ENCODE data around the gene ATPAF1. TPM values are rescaled to one million over a fixed set of nuclear protein-coding genes. Genes with fewer than 3 reads are reported as not detected.
A peak's percentile ranks its signal among the peaks of the same experiment; 100 is the strongest.

Gene ATPAF1
- total RNA-seq, 1 donor: 53.6 TPM

DNA sequence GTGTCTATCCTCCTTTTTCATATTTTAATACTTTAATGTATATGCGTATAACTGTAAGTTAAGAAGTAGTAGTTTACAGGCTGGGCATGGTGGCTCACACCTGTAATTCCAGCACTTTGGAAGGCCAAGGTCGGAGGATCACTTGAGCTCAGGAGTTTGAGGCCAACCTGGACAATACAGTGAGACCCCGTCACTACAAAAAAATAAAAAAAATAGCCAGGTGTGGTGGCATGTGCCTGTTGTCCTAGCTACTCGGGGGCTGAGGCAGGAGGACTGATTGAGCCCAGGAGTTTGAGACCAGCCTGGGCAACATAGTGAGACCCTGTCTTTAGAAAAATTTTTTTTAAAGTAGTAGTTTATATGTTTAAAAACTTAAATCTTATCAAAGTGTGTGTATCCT is 22.3 kb downstream of the ATPAF1 start:
- Histone ChIP-seq H3K4me3 (ENCODE audit: insufficient read depth, low read length) (no peak overlapping the region), H3K36me3 (ENCODE audit: insufficient read depth, low read length) (peaks cover 26% of the 10 kb centered on the region), H3K79me2 (ENCODE audit: insufficient read depth, low read length) (no peaks in the 10 kb centered on the region), H3K4me1 (ENCODE audit: insufficient read depth, low read length) (peaks cover 19% of the 10 kb centered on the region), H3K4me2 (ENCODE audit: insufficient read depth, low read length) (no peak overlapping the region), H3K27ac (ENCODE audit: low read depth, low read length) (no peak overlapping the region), H4K20me1 (ENCODE audit: insufficient read depth, low read length) (no peaks in the 10 kb centered on the region), H3K9me3 (ENCODE audit: low read depth, low read length) (no peaks in the 10 kb centered on the region), H2AFZ (ENCODE audit: low read length) (no peak overlapping the region), H3K27me3 (ENCODE audit: insufficient read depth, low read length) (no peaks in the 10 kb centered on the region)
- no peak for DNase-seq (ENCODE audit: insufficient read length, low spot score, missing footprints)
- TF ChIP-seq, protein P1, sequence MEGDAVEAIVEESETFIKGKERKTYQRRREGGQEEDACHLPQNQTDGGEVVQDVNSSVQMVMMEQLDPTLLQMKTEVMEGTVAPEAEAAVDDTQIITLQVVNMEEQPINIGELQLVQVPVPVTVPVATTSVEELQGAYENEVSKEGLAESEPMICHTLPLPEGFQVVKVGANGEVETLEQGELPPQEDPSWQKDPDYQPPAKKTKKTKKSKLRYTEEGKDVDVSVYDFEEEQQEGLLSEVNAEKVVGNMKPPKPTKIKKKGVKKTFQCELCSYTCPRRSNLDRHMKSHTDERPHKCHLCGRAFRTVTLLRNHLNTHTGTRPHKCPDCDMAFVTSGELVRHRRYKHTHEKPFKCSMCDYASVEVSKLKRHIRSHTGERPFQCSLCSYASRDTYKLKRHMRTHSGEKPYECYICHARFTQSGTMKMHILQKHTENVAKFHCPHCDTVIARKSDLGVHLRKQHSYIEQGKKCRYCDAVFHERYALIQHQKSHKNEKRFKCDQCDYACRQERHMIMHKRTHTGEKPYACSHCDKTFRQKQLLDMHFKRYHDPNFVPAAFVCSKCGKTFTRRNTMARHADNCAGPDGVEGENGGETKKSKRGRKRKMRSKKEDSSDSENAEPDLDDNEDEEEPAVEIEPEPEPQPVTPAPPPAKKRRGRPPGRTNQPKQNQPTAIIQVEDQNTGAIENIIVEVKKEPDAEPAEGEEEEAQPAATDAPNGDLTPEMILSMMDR (IDR thresholded peaks at IDR 0.05; ENCODE audit: extremely low read depth, low read depth, low read length): no peak

DNA sequence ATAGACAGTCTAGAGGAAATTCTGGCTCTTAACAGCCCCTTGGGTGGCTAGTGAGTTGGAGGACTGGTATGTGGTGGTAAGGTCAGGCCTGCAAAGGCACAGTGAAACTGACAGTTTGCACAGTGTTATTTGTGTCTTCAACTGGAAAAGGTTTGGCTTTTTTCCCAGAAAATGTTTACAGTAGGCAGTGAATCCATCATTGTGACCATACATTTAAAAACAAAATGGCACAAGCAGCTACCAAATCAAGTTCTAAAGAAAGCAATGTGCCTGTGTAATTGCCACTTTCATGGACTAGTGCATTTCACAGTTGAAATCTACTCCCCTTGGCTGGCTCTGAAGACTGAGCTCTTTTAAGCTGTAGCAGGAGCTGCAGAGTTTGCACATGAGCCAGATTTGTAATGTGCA is 24.8 kb downstream of the ATPAF1 start:
- no peak for DNase-seq (ENCODE audit: insufficient read length, low spot score, missing footprints)
- peaks cover 19% of the 10 kb centered on the region for H3K4me1 ChIP-seq (ENCODE audit: insufficient read depth, low read length)
- H3K4me3 ChIP-seq (ENCODE audit: insufficient read depth, low read length): no peak overlapping the region
- peaks cover 5% of the 10 kb centered on the region for H3K36me3 ChIP-seq (ENCODE audit: insufficient read depth, low read length)
- no peaks in the 10 kb centered on the region for H3K9me3 ChIP-seq (ENCODE audit: low read depth, low read length)
- no peaks in the 10 kb centered on the region for H3K79me2 ChIP-seq (ENCODE audit: insufficient read depth, low read length)
- peak overlapping the region; percentile 3 for H3K27ac ChIP-seq (ENCODE audit: low read depth, low read length)
- peak overlapping the region; percentile 45 for H3K4me2 ChIP-seq (ENCODE audit: insufficient read depth, low read length)
- no peak overlapping the region for H2AFZ ChIP-seq (ENCODE audit: low read length)
- no peaks in the 10 kb centered on the region for H3K27me3 ChIP-seq (ENCODE audit: insufficient read depth, low read length)
- no peaks in the 10 kb centered on the region for H4K20me1 ChIP-seq (ENCODE audit: insufficient read depth, low read length)
- TF ChIP-seq, protein P1 (IDR thresholded peaks at IDR 0.05; ENCODE audit: extremely low read depth, low read depth, low read length): no peak

DNA sequence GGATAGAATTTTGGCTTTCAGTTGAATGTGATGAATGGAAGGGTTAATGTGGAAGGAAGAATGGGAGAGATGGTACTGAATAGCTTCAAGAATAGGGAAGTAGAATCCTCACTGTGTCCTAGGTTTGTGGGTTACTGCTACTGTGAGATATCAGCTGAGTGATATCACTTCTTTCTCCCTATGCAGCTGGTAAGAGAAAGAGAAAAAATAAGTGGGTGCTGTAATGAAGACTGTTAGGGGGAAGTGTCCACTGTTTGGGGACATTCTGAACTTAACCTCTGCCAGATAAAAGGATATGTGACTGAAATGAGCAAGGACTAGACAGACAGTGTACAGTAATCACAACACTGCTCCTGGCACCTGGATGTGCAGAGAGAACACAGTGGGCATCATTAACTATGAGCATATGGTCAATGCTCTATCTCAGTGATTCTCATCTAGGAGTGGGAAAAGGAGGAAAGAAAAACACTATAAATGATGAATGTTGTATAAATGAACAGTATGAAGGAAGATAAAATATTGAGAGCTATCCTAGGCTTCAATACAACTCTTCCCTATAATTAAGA is 26.0 kb downstream of the ATPAF1 start:
- H3K79me2 ChIP-seq (ENCODE audit: insufficient read depth, low read length): no peaks in the 10 kb centered on the region
- TF ChIP-seq, protein P1 (IDR thresholded peaks at IDR 0.05; ENCODE audit: extremely low read depth, low read depth, low read length): no peak
- H3K27ac ChIP-seq (ENCODE audit: low read depth, low read length): no peak overlapping the region
- H3K27me3 ChIP-seq (ENCODE audit: insufficient read depth, low read length): no peaks in the 10 kb centered on the region
- no peaks in the 10 kb centered on the region for H3K9me3 ChIP-seq (ENCODE audit: low read depth, low read length)
- H3K4me1 ChIP-seq (ENCODE audit: insufficient read depth, low read length): peaks cover 19% of the 10 kb centered on the region
- no peak for DNase-seq (ENCODE audit: insufficient read length, low spot score, missing footprints)
- H3K4me2 ChIP-seq (ENCODE audit: insufficient read depth, low read length): no peak overlapping the region
- H3K36me3 ChIP-seq (ENCODE audit: insufficient read depth, low read length): peaks cover 5% of the 10 kb centered on the region
- H4K20me1 ChIP-seq (ENCODE audit: insufficient read depth, low read length): no peaks in the 10 kb centered on the region
- no peak overlapping the region for H3K4me3 ChIP-seq (ENCODE audit: insufficient read depth, low read length)
- H2AFZ ChIP-seq (ENCODE audit: low read length): no peak overlapping the region

DNA sequence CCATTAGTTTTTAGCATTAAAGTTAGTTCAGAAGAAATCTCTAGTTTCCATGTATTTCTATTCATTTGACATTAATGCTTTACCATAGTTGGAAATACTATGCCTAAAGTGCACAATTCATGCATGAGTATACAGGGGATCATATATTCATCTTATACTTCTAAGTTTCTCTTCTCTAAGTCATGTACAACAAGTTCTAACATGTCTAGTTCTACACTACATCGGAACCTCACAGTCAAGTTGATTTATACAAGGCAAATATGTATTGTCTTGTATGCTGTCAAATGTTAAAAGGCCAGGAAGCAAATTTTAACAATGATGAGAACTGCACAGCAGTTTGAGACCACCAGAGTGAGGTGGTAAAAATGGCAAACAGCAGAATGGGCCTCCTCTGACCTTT is 28.6 kb downstream of the ATPAF1 start:
- H2AFZ ChIP-seq (ENCODE audit: low read length): no peak overlapping the region
- H3K4me1 ChIP-seq (ENCODE audit: insufficient read depth, low read length): peaks cover 12% of the 10 kb centered on the region
- H3K36me3 ChIP-seq (ENCODE audit: insufficient read depth, low read length): peaks cover 19% of the 10 kb centered on the region
- H3K4me3 ChIP-seq (ENCODE audit: insufficient read depth, low read length): no peak overlapping the region
- H3K9me3 ChIP-seq (ENCODE audit: low read depth, low read length): no peaks in the 10 kb centered on the region
- no peak overlapping the region for H3K27ac ChIP-seq (ENCODE audit: low read depth, low read length)
- DNase-seq (ENCODE audit: insufficient read length, low spot score, missing footprints): no peak
- no peaks in the 10 kb centered on the region for H3K79me2 ChIP-seq (ENCODE audit: insufficient read depth, low read length)
- H3K27me3 ChIP-seq (ENCODE audit: insufficient read depth, low read length): no peaks in the 10 kb centered on the region
- TF ChIP-seq, protein P1 (IDR thresholded peaks at IDR 0.05; ENCODE audit: extremely low read depth, low read depth, low read length): no peak
- no peaks in the 10 kb centered on the region for H4K20me1 ChIP-seq (ENCODE audit: insufficient read depth, low read length)
- no peak overlapping the region for H3K4me2 ChIP-seq (ENCODE audit: insufficient read depth, low read length)
